Left lung (tissue), 10 donors: Measurements from ENCODE around the gene ABCB11. TPM values are rescaled to one million over a fixed set of nuclear protein-coding genes. Genes with fewer than 3 reads are reported as not detected.

Experiments used
- ATAC-seq: fragments of 200-7000 bp; cut with Tn5 transposase; one replicate; pipeline ENCODE4 v1.9.1; 2020; ENCODE audit warnings: moderate library complexity
- DNase-seq, 4 donors: peaks; one replicate each; pipeline ENCODE4 v3.0.0-alpha.2; 2013 to 2020
- H3K27ac ChIP-seq, 2 donors: fragments of 200-600 bp; sonication (generic) in 1 of 2; one replicate each; pipeline versions ENCODE4 v1.5.0 to v1.8.0; 2020 to 2021
- H3K27me3 ChIP-seq, 2 donors: fragments of 200-600 bp; sonication (generic) in 1 of 2; one replicate each; pipeline versions ENCODE4 v1.5.0 to v1.8.0; 2020 to 2021
- H3K36me3 ChIP-seq, 2 donors: fragments of 200-600 bp; sonication (generic) in 1 of 2; one replicate each; pipeline versions ENCODE4 v1.5.0 to v1.8.0; 2020 to 2021
- H3K4me1 ChIP-seq, 2 donors: fragments of 200-600 bp; one replicate each; pipeline ENCODE4 v1.8.0; 2021
- H3K4me3 ChIP-seq, 2 donors: fragments of 200-600 bp; sonication (generic) in 1 of 2; one replicate each; pipeline versions ENCODE4 v1.5.0 to v1.8.0; 2020 to 2021; ENCODE audit warnings: mild to moderate bottlenecking in 1 of 2
- H3K9me3 ChIP-seq, 2 donors: fragments of 200-600 bp; sonication (generic) in 1 of 2; one replicate each; pipeline versions ENCODE4 v1.5.0 to v1.8.0; 2020 to 2021
- intact Hi-C, 2 donors: fragments of 100-400 bp; cut with DNase I; formaldehyde crosslinking; loops; one replicate each; pipeline versions ENCODE4 v1.11.2 to v1.14.2; 2022
- polyA plus RNA-seq, 6 donors: library from polyadenylated mRNA; unstranded; fragments of 120-200 nt; gene quantifications; one replicate each; pipeline ENCODE4 v1.2.1, GENCODE V29; 2013; ENCODE audit not compliant: insufficient read length in 6 of 6
- total RNA-seq, 2 donors: library from RNA; stranded (reverse); fragmentation: NEBNext Ultra II Directional; extraction: Animal tissue kit (Norgen Biotek cat#: 25700); gene quantifications; one replicate each; pipeline ENCODE4 v1.2.1, GENCODE V29; 2021
- TF ChIP-seq, protein P1 (sequence below), 2 donors: fragments of 200-600 bp; sonication (generic) in 1 of 2; IDR thresholded peaks; one replicate each; pipeline versions ENCODE4 v1.5.0 to v1.8.0; 2021; ENCODE audit warnings: antibody characterized with exemption in 2 of 2
- donor health status: DM: no; HTN: yes; CAD: no.
- donor health status: DM: no; HTN: no; CAD: no.

ABCB11 gene
- total and polyA plus RNA-seq, 8 donors = 0.02 to 0.23 (median 0.08) TPM; not detected in 1

GRCh38 chr2:168964251-168964807, 66.8 kb downstream of the ABCB11 start:
- Histone ChIP-seq H3K4me1 (no peaks in the 10 kb centered on the region), H3K4me3 (no peak overlapping the region), H3K27ac (no peak overlapping the region), H3K9me3 (no peaks in the 10 kb centered on the region), H3K36me3 (no peaks in the 10 kb centered on the region), H3K27me3 (no peaks in the 10 kb centered on the region)
- TF ChIP-seq, protein P1, sequence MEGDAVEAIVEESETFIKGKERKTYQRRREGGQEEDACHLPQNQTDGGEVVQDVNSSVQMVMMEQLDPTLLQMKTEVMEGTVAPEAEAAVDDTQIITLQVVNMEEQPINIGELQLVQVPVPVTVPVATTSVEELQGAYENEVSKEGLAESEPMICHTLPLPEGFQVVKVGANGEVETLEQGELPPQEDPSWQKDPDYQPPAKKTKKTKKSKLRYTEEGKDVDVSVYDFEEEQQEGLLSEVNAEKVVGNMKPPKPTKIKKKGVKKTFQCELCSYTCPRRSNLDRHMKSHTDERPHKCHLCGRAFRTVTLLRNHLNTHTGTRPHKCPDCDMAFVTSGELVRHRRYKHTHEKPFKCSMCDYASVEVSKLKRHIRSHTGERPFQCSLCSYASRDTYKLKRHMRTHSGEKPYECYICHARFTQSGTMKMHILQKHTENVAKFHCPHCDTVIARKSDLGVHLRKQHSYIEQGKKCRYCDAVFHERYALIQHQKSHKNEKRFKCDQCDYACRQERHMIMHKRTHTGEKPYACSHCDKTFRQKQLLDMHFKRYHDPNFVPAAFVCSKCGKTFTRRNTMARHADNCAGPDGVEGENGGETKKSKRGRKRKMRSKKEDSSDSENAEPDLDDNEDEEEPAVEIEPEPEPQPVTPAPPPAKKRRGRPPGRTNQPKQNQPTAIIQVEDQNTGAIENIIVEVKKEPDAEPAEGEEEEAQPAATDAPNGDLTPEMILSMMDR (IDR thresholded peaks at IDR 0.05) = no peak
- DNase-seq = no peak
- intact Hi-C loops = loop anchor here in 1 of 2 donors (10.0 kb wide), 1 partner anchor 180 kb away; no protein-coding TSS in a partner anchor
- ATAC-seq = no peak

DNA sequence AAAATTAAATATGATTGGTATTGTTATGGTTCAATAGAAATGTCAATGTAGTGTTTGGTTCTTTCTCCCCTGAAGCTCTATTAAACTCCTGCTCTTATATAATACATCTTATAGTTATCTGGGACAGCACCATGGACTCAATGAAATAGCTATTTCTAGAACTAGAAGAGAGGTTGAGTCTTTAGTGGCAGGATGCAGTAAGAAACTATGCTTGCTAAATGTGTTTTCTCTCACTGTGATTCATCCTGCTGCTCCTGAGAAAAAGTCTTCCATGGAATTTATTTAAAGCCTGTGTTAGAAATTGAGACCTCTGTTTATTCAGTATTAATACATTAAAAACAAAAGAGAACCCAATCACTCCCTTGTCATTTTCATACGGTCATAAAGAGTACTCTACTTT, 68.5 kb downstream of the ABCB11 start:
- TF ChIP-seq, protein P1 (IDR thresholded peaks at IDR 0.05) = no peak
- no peak overlapping the region for H3K27ac ChIP-seq
- no peaks in the 10 kb centered on the region for H3K27me3 ChIP-seq
- intact Hi-C loops = loop anchor here in 1 of 2 donors (10.0 kb wide), 1 partner anchor 182 kb away; no protein-coding TSS in a partner anchor
- no peaks in the 10 kb centered on the region for H3K4me1 ChIP-seq
- H3K36me3 ChIP-seq = no peaks in the 10 kb centered on the region
- no peaks in the 10 kb centered on the region for H3K9me3 ChIP-seq
- DNase-seq (no peak), ATAC-seq (no peak)
- H3K4me3 ChIP-seq = no peak overlapping the region

DNA sequence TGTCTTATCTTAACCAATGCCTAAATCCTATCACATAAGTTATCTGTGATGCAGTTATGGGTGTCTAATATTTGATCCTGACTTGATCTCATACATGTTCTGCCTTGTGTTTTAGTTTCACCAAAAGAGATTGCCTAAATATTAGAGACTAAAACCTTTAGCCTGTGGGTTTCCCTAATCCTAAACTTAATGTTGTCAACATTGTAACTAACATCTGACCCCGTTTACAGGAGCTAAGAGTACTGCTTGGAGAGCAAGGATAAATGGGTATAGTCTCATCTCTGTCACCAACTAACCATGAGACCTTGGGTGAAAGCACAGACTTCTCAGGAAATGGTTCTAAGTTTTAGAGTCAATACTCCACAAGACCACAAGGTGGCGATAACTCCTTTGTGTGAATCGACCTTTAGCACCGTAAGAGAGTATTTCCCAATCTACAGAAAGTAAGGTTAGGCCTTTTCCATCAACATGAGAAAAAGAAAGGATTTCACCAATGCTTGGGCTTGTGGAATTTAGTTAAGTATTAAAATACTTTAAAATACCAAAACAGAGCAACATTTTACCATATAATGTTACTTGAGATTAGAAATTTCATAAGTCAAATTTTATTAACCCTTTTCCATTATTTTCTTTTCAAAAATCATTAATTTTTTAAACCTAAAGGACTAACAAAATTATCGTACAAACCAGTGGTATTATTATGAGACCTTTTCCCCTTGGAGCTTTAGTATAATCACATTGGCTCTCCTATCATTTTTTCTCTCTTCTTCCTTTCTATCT, 69.5 kb downstream of the ABCB11 start:
- intact Hi-C loops = loop anchor here in 1 of 2 donors (10.0 kb wide), 1 partner anchor 183 kb away; no protein-coding TSS in a partner anchor

DNA sequence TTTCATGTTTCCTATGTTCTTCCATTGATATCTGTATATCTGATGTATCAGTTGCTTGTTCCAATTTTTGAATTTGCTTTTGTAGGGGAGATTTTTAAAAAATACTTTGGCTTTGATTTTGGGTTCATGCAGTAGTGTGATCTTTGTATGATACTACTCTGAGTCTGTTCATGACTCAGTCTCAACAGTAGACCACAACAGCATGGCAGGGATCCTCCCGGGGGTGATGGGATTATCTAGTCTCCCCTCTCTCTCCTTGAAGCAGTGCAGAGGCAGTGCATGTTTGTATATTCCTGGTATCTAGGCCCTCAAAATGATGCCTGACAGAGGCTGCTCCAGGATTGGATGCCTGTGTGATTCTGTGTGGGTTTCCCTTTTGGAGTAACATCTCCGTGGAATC, 74.7 kb downstream of the ABCB11 start:
- intact Hi-C loops = no loop called here
- H3K27me3 ChIP-seq = no peaks in the 10 kb centered on the region

More for the DNA sequence above, 69.5 kb downstream of the ABCB11 start:
- H3K27ac ChIP-seq = no peak overlapping the region
- TF ChIP-seq, protein P1 (IDR thresholded peaks at IDR 0.05) = peak; percentile 76 to 82
- no peaks in the 10 kb centered on the region for H3K27me3 ChIP-seq
- H3K36me3 ChIP-seq = no peaks in the 10 kb centered on the region
- no peaks in the 10 kb centered on the region for H3K4me1 ChIP-seq
- H3K4me3 ChIP-seq = no peak overlapping the region
- DNase-seq = peak in 2 of 4 donors; percentile 48 to 69
- H3K9me3 ChIP-seq = no peaks in the 10 kb centered on the region
- peak; percentile 98 for ATAC-seq

DNA sequence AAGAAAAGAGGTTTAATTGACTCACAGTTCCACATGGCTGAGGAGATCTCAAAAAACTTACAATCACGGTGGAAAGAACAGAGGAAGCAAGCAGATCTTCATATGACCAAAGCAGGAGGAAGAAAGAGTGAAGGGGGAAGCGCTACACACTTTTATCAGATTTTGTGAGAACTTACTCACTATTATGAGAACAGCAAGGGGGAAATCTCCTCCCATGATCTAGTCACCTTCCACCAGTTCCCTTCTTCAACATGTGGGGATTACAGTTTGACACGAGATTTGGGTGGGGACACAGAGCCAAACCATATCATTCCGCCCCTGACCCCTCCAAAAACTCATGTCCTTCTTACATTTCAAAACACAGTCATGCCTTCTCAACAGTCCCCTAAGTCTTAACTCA, 75.8 kb downstream of the ABCB11 start:
- no peak for ATAC-seq

More for the DNA sequence above, 74.7 kb downstream of the ABCB11 start:
- no peak for DNase-seq
- ATAC-seq = no peak
- TF ChIP-seq, protein P1 (IDR thresholded peaks at IDR 0.05) = no peak
- Histone ChIP-seq H3K36me3 (no peaks in the 10 kb centered on the region), H3K4me1 (no peaks in the 10 kb centered on the region), H3K27ac (no peak overlapping the region), H3K9me3 (peaks cover 0 to 8% of the 10 kb centered on the region in 2 donors), H3K4me3 (no peak overlapping the region)

More for the DNA sequence above, 75.8 kb downstream of the ABCB11 start:
- TF ChIP-seq, protein P1 (IDR thresholded peaks at IDR 0.05) = no peak
- Histone ChIP-seq H3K36me3 (no peaks in the 10 kb centered on the region), H3K4me1 (no peaks in the 10 kb centered on the region), H3K4me3 (no peak overlapping the region), H3K27ac (no peak overlapping the region), H3K9me3 (peaks cover 0 to 11% of the 10 kb centered on the region in 2 donors), H3K27me3 (no peaks in the 10 kb centered on the region)
- DNase-seq = no peak
- intact Hi-C loops = no loop called here
